GM18873 (cell line): ENCODE data around the gene ERI3.

ENCODE experiments used
- ATAC-seq: cut with Tn5 transposase; IDR thresholded peaks from one replicate; pipeline ENCODE4 v1.9.1; 2021; ENCODE audit warnings: mild to moderate bottlenecking, moderate library complexity, moderate number of reproducible peaks; ENCODE audit not compliant: unreplicated experiment, low FRiP score

The ERI3 gene

DNA sequence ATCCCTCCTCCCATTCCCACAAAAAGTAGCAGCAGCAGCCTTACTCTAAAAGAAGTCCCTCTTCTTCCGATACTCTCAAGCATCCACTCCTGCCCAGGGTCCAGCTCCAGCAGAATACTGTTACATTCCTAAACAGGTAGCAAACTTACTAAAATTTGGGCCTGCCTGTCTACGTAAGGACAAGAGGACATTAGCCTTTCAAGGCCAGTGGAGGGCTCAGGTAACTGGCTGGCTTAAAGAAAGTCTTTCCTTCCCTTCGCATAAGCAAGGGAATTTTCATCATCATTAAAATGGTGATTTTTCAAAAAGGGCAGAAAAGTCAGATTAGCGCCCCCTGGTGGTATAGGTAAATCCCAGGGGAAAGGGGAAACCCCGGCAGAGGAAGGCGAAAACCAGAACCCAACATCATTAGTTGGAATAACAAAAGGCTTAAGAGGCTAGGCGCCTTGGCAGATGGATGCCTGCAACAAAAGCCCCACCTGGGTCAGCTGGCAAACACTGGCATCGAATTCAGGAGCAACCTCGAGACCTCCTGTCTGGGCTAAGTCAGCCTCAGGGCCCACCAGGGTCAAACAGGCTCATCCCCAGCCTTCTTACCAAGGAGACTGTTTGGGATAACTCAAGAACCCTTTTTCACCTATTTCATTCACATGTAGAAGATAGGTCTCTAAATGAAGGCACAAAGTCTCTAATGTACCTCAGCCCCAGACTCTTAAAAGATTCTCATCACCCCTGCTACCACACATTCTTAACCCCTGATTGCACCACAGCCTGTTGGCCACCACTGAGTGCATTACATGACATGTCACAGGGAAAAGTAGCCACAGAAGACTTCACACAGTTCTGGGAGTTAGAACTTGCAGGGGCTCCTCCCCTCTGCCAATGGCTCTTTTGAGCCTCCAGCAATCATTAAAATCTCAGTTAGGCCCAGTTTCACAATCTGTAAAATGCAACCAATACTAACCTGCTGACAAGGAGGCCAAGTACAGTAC, 36.7 kb downstream of the ERI3 start:
- no peak for ATAC-seq

DNA sequence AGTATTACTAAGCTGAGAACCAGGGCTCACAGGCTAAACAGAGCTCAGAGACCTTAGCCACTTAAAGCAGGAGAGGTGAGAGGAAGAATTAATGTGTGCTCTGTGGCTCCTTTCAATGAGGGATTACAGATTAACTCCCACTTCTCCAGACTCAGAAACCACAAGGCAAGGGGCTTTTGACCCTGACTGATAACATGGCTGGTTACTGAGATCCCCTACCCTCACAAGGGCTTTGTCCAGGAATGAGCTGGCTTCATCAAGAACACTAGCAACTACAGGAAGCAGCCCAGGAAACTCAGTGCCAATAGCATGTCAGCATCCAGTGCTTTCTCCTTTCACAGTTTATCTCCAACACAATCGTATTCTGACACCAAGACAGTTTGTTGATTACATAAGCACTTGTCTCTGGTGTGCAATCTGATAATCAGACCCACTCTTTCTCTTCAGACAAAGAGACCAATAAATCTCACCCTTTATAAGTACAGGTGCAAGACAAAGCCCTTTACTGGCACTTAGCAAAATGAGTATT, 38.8 kb downstream of the ERI3 start:
- no peak for ATAC-seq

GRCh38 chr1:44315521-44315920, 39.5 kb downstream of the ERI3 start:
- ATAC-seq = no peak

DNA sequence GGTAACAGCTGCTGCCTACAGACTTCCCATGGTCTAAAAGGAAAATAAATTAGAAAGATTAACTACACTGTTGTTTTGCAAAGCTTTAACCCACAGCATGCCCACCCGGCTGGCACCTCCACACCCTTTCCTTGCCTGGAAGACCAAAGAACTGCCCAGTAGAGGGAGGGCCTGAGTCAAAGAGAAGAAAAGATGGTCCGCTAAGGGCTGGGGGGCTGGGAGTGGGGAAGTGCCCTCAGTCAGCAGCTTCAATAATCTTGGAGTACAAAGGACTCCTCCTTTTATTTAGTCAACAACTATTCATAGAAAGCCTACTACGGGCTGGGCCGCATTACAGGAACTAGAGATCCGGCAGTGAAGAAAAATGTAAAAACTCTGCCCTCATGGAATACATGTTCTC, 40.6 kb downstream of the ERI3 start:
- no peak for ATAC-seq

- no peak for ATAC-seq
Observed at GRCh38 chr1:44313265-44313918, 41.7 kb downstream of the ERI3 start.

- ATAC-seq = no peak
Observed at GRCh38 chr1:44312399-44313196, 42.5 kb downstream of the ERI3 start.

GRCh38 chr1:44310006-44310405, 45.1 kb downstream of the ERI3 start:
- ATAC-seq = no peak

DNA sequence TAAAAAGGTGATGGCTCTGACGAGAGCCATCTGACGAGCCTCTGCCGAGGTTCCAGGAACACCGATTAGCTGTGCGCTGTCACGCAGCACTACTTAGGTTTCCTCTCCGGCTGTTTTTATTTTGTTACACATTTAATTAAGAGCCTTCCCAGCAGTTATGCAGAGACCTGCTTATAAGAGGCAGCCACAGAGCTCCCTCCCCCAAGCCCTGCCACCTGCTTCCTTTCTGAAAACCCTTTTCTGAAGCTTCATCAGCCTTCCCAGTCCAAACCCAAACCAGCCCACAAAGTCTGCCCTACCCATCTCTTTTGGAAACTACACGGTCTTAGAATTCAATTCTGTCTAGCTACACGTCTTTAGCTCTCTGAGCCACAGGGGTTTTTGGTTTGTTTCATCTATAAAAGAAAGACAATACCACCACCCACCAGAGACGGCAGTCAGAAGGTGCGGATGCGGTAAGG, 49.1 kb downstream of the ERI3 start:
- ATAC-seq = no peak

DNA sequence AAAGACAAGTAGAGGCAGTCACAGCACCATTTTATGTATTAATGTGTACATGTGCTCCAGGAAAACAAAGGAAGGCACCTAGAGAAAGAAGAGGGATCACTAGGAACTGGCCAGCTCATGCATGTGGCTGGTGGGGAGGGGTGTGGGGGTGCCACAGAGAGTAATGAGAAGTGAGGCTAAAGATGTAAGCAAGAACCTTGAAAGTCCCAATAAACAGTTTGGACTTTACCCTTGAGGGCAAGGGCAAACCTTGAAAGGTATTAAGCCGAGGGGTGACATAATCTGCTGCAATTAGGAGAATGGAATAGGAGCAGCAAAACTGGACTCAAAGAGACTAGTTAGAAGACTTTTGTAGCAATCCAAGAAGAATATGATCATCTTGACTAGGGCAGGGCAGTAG, 51.5 kb downstream of the ERI3 start:
- ATAC-seq = no peak

GRCh38 chr1:44302541-44302940, 52.5 kb downstream of the ERI3 start:
- ATAC-seq = no peak

DNA sequence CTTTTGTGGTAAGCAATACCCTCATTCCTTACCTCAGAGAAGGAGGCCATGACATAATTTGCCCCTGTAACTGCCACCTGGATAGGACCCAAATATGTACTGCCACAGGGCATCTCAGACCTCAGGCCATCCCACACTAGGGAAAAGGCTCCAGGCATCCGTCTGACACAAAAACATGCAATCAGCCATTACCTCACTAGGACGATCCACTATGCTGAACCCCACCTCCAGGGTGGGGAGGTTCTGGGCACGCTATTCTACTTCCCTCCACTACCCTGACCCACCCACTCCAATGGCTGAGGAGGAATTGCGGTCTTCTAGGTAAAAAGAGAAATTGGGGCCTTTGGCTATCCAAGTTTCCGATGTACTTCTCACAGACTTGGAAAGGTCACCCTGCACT, 53.6 kb downstream of the ERI3 start:
- no peak for ATAC-seq

- ATAC-seq = no peak
Observed at GRCh38 chr1:44300852-44301251, 54.2 kb downstream of the ERI3 start.

- no peak for ATAC-seq
Observed at GRCh38 chr1:44297695-44298400, 57.2 kb downstream of the ERI3 start.

GRCh38 chr1:44296806-44297205, 58.3 kb downstream of the ERI3 start:
- ATAC-seq = no peak

GRCh38 chr1:44296086-44296485, 59.0 kb downstream of the ERI3 start:
- no peak for ATAC-seq

DNA sequence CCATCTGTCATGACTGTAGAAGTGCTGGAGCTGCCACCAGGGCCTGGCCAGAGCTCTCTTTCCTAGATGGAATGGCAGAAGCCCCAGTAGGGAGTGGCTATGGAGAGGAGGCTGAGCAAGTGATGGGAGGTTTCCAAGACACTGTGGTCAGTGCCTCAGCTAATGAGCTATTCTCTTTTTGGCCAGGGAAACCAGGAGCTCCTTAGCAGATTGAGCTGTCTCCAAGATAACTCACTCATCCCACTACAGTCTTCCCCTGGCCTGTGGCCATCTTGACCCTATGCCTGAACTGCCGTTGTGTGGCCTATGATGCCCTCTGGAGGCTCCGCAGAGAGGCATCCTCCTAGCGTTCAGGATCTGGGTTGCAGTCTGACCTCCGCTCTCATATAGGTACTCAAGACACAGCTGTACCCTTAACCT, 60.5 kb downstream of the ERI3 start:
- no peak for ATAC-seq

DNA sequence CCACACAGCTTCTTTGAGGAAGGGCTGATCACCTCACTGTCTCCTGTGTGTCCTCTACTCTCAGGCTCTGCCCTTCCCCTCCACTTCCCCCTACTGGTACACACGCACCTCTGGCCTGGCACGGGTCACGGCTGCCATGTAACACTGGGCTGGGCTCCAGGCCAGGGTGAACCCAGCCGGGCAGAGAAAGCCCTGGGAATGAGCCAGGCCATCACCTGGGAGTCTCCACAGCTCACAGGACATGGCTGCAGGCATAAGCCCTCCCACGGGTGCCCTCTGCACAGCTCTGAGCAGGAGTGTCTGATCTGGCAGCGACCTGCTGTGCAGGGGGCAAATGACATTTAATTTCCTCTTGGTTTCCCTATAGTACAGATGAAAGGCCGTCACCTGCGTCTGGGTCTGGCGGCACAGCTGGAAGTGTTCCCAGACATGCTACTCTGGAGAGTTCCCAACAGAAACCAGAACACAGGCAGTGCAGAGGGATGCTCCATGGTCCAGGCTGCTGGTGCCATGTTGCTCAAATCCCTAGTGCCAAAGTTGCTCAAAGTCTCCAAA, 61.2 kb downstream of the ERI3 start:
- no peak for ATAC-seq

DNA sequence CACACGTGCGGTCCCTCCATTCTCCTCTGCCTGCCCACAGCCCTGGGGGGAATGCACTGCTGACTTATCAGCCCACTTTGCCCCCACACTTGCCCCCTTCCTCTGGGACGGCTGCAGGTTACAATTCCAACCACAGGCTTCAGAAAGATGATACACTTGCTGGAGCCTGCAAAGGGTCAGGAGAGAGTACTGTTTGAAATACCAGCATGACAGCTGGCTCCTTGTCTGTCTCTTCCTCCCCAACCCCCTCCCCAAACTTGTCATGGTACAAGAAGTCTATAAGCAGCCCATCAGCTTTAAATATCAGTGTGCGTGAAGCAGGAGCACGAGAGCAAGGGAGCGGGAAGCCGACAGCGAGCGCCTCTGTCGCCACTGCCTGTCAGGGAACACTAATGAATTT, 62.4 kb downstream of the ERI3 start:
- ATAC-seq = no peak

DNA sequence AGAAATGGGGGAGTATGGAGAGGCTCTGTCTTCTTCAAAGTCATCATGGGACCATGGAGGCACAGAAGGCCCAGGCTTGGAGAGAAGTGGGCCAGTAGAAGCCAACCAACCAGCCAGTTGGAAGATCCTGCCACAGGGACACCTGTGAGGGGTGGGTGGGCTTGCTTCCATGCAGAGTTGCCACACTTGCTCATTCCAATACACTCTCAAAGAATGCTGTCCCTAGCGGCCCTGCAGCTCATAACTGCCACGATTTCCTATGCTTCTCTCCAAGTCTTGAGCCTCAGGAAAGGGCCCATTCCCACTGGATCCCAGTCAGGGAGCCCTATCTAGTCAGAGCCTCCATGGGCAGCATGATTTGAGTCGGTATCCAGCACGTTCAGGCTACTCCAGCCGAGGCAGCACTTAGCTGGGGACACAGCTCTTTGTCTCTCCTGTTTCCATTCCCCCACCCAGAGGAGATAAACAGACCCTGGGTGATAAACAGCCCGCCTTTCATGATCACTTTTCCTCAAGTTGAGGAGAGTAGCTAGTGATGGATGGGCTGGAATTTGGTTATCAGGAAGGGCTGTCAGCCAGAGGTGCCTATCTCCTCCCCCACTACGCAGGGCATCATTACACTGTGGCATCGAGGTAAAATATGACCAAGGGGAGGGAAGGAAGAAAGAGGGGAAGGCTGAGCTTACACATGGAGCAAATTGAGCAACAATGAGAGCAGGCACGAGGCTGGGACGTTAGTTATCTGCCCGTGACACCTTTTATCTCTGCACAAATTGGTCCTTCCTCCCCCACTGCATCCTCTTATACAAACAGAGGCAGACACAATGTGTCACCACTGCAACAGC, 64.6 kb downstream of the ERI3 start:
- ATAC-seq = no peak
